ENCODE measurements around the gene COG5.

GRCh38 chr7:107309296-107309695, 254.4 kb downstream of the COG5 start:
- TF ChIP-seq TAF1 (IDR thresholded peaks at IDR 0.05; ENCODE audit: borderline replicate concordance, insufficient read depth, low read length) (no peak), POLR2AphosphoS5 (IDR thresholded peaks at IDR 0.05; ENCODE audit: low read depth, low read length) (no peak)
- TF ChIP-seq, protein P1, sequence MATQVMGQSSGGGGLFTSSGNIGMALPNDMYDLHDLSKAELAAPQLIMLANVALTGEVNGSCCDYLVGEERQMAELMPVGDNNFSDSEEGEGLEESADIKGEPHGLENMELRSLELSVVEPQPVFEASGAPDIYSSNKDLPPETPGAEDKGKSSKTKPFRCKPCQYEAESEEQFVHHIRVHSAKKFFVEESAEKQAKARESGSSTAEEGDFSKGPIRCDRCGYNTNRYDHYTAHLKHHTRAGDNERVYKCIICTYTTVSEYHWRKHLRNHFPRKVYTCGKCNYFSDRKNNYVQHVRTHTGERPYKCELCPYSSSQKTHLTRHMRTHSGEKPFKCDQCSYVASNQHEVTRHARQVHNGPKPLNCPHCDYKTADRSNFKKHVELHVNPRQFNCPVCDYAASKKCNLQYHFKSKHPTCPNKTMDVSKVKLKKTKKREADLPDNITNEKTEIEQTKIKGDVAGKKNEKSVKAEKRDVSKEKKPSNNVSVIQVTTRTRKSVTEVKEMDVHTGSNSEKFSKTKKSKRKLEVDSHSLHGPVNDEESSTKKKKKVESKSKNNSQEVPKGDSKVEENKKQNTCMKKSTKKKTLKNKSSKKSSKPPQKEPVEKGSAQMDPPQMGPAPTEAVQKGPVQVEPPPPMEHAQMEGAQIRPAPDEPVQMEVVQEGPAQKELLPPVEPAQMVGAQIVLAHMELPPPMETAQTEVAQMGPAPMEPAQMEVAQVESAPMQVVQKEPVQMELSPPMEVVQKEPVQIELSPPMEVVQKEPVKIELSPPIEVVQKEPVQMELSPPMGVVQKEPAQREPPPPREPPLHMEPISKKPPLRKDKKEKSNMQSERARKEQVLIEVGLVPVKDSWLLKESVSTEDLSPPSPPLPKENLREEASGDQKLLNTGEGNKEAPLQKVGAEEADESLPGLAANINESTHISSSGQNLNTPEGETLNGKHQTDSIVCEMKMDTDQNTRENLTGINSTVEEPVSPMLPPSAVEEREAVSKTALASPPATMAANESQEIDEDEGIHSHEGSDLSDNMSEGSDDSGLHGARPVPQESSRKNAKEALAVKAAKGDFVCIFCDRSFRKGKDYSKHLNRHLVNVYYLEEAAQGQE (IDR thresholded peaks at IDR 0.05; ENCODE audit: insufficient read depth in 1 of 2, low read depth in 2 of 2, low read length in 2 of 2): no peak

Data from PFSK-1 (cell line).